GM10248 (cell line): Measurements from ENCODE around the gene PDIA4.

Experiments used
- CTCF ChIA-PET: fragments of 300-600 bp; sonication (Branson Sonifier 250); formaldehyde crosslinking; extraction: SDS; loops from one replicate; lab custom pipeline; 2021; ENCODE audit warnings: antibody characterized with exemption; lab: Yijun Ruan, JAX
- POLR2A ChIA-PET: fragments of 350-650 bp; sonication (Branson Sonifier 250); formaldehyde crosslinking; extraction: SDS; loops from one replicate; lab custom pipeline; 2020; ENCODE audit warnings: antibody characterized with exemption; lab: Yijun Ruan, JAX
- DNase-seq: peaks from one replicate; pipeline ENCODE4 v3.0.0; 2012; ENCODE audit errors: extremely low spot score
- TF ChIP-seq, protein P1 (sequence below): IDR thresholded peaks from 2 replicates; pipeline ENCODE4 v1.5.1; 2012; ENCODE audit warnings: mild to moderate bottlenecking, low read depth; ENCODE audit errors: extremely low read depth, missing control alignments, control extremely low read depth

Gene PDIA4

DNA sequence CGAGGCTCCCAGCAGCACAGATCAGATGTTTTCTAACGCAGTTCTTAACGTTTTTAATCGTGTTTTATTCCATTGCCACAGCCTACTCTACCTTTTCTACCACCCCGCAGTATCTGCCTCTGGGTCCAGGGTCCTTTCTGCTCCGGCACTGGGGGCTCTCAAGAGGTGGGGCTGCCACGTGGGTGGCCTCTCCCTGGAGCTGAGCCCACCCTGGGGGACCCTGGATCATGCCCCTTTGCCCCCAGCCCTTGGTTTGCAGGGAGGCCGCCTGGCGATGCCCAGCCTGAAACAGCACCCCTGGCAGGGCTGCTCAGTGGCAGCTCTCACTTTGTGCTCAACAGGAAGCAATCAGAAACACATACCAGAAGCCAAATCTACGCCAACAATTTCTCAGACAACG, 25.3 kb downstream of the PDIA4 start:
- CTCF ChIA-PET, result interaction anchor here (1.6 to 2.3 kb wide), 2 partner anchors 8 to 63 kb away, joined by 4 to 13 read pairs; no protein-coding TSS in a partner anchor
- POLR2A ChIA-PET, result no interaction called here
- no peak for DNase-seq
- TF ChIP-seq, protein P1, sequence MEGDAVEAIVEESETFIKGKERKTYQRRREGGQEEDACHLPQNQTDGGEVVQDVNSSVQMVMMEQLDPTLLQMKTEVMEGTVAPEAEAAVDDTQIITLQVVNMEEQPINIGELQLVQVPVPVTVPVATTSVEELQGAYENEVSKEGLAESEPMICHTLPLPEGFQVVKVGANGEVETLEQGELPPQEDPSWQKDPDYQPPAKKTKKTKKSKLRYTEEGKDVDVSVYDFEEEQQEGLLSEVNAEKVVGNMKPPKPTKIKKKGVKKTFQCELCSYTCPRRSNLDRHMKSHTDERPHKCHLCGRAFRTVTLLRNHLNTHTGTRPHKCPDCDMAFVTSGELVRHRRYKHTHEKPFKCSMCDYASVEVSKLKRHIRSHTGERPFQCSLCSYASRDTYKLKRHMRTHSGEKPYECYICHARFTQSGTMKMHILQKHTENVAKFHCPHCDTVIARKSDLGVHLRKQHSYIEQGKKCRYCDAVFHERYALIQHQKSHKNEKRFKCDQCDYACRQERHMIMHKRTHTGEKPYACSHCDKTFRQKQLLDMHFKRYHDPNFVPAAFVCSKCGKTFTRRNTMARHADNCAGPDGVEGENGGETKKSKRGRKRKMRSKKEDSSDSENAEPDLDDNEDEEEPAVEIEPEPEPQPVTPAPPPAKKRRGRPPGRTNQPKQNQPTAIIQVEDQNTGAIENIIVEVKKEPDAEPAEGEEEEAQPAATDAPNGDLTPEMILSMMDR, result no peak

DNA sequence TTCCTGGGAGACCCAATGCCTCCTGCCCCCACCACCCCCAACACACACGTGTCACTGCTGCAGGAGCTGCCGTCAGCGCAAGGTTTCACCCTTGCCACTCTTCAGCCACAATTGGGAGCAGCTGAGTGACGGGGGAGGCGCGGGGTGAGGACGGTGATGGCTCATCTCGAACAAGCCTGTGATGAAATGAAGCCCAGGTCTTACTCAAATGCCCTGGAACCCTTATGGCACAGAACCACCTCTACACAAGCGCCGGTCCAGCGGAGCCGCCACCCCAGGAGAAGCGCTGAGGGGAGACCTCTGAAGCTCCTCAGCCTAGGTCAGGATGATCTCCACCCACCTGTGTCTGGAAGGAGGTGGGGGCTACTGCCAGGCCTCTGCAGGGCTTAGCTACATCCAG, 25.7 kb downstream of the PDIA4 start:
- TF ChIP-seq, protein P1, result no peak
- CTCF ChIA-PET, result interaction anchor here (1.6 to 2.3 kb wide), 2 partner anchors 8 to 63 kb away, joined by 4 to 13 read pairs; no protein-coding TSS in a partner anchor
- POLR2A ChIA-PET, result no interaction called here
- DNase-seq, result no peak

DNA sequence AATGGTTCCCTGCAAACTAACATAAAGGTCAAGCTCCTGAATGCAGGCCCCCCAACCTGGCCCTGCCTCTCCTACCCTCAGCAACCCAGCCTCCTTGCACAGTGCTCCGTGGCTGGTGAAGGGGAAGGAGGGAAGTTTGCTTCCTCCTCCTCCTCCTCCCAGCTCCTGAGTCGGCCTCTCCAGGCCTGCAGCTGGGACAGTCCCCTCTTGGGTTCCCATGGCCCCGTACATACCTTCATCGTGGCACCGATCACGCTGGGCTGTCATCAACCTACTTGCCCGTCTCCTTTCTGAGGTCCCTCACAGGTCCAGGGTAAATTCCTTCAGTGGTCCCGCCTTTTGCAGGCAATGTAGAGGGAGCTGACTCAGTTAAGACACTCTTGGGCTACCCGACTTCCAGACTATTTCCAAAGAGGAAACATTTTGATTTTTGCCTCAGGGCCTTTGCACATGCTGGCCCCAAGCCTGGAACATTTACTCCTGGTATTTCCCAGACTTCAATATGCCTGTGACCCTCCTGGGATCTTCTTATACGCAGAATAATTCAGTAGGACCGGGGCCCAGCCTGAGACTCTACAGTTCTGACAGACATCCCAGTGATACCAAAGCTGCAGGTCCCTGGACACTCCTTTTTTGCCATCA, 26.8 kb downstream of the PDIA4 start:
- TF ChIP-seq, protein P1, result no peak
- DNase-seq, result no peak
- POLR2A ChIA-PET, result no interaction called here
- CTCF ChIA-PET, result interaction anchor here (0.7 to 2.3 kb wide), 4 partner anchors 9 to 64 kb away, joined by 3 to 13 read pairs (median 4); no protein-coding TSS in a partner anchor

DNA sequence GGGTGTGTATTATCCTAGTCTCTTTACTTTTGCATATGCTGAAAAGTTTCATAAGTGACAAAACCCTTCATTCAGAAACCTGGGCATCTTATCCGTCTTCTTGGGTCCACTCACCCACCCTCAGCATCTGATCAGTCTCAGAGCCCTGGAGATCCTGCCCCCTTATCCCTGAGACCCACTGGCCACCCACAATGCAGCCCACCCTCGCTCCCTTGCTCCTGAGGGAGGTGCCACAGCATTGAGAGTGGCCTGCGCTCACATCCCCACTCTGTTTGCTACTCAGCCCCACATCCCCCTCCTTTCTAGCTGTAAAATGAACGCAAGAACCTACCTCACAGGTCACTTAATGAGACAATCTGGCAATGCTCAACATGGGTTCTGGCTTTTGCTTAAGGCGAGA, 27.3 kb downstream of the PDIA4 start:
- TF ChIP-seq, protein P1, result no peak
- no peak for DNase-seq
- ChIA-PET CTCF (interaction anchor here (2.3 kb wide), 2 partner anchors 10 to 65 kb away, joined by 5 to 13 read pairs; no protein-coding TSS in a partner anchor), POLR2A (no interaction called here)

DNA sequence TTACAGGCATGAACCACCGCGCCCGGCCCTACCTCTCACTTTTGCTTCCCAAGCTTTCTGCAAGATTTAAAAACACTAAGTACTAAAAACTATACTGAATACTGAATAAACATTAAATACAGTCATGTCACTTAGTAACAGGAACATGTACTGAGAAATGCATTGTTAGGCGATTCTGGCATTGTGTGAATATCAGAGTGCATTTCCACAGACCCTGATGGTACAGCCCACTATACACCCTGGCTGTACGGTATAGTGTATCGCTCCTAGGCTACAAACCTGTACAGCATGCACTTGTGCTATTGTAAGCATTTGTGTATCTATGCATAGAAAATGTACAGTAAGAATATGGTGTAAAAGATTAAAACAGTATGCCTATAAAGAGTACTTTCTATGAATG, 29.1 kb downstream of the PDIA4 start:
- ChIA-PET POLR2A (interaction anchor here (0.7 kb wide), 1 partner anchor 20 kb away, joined by 4 read pairs; no protein-coding TSS in a partner anchor), CTCF (interaction anchor here (1.0 to 3.0 kb wide), 3 partner anchors 10 to 127 kb away, joined by 3 to 16 read pairs (median 3); no protein-coding TSS in a partner anchor)
- TF ChIP-seq, protein P1, result no peak
- DNase-seq, result no peak

DNA sequence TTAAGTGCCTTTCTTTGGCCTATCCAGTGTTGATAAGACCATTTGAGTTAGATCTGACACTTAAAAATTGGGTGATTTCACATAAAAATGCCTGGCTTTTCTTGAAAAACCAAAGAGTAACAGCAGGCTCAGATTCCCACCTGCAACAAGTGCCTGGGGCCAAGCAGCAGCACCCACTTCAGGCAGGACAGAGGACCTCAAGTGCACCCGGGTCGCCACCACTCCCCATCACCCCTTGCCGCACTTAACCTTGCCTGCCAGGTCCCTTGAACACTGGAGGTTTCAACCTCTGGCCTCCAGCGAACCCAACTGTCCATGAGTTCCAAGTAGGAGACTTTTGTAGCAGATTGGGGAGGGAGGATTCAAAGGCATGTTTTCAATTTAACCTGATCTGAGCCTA, 30.8 kb downstream of the PDIA4 start:
- ChIA-PET POLR2A (no interaction called here), CTCF (interaction anchor here (3.0 kb wide), 1 partner anchor 68 kb away, joined by 16 read pairs; no protein-coding TSS in a partner anchor)
- TF ChIP-seq, protein P1, result no peak
- DNase-seq, result no peak
